Peyer's patch (tissue), 4 donors: ENCODE results near the gene STK32C. TPM values are rescaled to one million over a fixed set of nuclear protein-coding genes. Genes with fewer than 3 reads are reported as not detected.

Experiments used
- DNase-seq, 3 donors: peaks; one replicate each; pipeline ENCODE4 v3.0.0-alpha.2; 2017 to 2019
- H3K27ac ChIP-seq, 4 donors: fragments of 200-600 bp; sonication (generic); one replicate each; pipeline ENCODE4 v1.5.1; 2016 to 2019
- H3K27me3 ChIP-seq, 2 donors: fragments of 200-600 bp; sonication (generic); one replicate each; pipeline ENCODE4 v1.5.1; 2019
- H3K36me3 ChIP-seq, 3 donors: fragments of 200-600 bp; sonication (generic); one replicate each; pipeline ENCODE4 v1.5.1; 2016 to 2019
- H3K4me1 ChIP-seq, 4 donors: fragments of 200-600 bp; sonication (generic); one replicate each; pipeline ENCODE4 v1.5.1; 2016 to 2019
- H3K4me3 ChIP-seq, 4 donors: fragments of 200-600 bp; sonication (generic); 1 replicate in 3 of 4; 2 replicates in 1 of 4; pipeline ENCODE4 v1.5.1; 2016 to 2019; ENCODE audit warnings: mild to moderate bottlenecking in 1 of 4
- H3K9me3 ChIP-seq, 4 donors: fragments of 200-600 bp; sonication (generic); one replicate each; pipeline ENCODE4 v1.5.1; 2016 to 2019; ENCODE audit warnings: mild to moderate bottlenecking in 1 of 4
- POLR2A ChIP-seq, 2 donors: fragments of 450-650 bp; IDR thresholded peaks; one replicate each; pipeline ENCODE4 v1.5.1; 2017; ENCODE audit warnings: antibody characterized with exemption in 2 of 2, mild to moderate bottlenecking in 2 of 2, moderate library complexity in 2 of 2
- total RNA-seq, 4 donors: library from RNA; depleted of rRNA; stranded (reverse); fragments of >200 nt; gene quantifications; one replicate each; pipeline ENCODE4 v1.1.0, GENCODE V29; 2016
- TF ChIP-seq, protein P1 (sequence below), 6 experiments: fragments of 450-650 bp in 4 of 6; fragments of 200-600 bp in 2 of 6; sonication (generic) in 1 of 6; IDR thresholded peaks; one replicate each; pipeline ENCODE4 v1.5.1; 2017 to 2019; ENCODE audit warnings: antibody characterized with exemption in 6 of 6, mild to moderate bottlenecking in 3 of 6, moderate library complexity in 1 of 6

The STK32C gene
- total RNA-seq, 4 donors from 2014 or later: 0.35 to 23.9 (median 4.4) TPM

DNA sequence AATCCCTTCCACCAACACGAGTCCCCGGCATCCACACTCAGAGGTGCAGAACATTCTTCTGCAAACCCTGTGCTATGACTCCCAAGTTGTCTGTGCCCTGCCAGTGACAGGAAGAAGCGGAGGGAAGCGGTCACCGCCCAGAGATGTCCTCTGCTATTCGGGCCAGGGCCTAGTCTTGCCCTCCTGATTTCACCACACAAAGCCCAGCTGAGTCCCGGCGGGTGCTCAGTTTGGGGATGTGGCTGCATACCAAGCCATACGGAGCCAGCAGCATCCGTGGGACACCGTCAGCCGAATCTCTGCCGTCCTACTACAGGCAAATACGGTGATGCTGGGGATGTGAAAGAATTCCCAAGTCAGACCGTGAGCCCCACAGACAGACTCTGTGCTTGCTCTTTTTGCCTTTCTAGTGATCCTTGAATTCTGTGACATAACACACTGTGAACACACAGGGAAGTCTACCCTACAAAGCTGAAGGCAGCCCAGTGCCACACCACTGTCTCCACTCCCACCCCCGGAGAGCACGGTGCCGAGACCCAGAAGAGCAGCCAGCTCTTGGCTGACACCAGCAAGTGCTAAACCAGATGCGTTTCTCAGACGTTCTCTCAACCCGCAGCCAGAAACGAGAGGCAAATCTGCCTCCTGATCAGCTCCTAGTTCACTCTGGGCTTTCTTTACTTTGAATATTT, 2.0 kb downstream of the STK32C start:
- H3K36me3 ChIP-seq: no peaks in the 10 kb centered on the region
- no peak overlapping the region for H3K27ac ChIP-seq
- H3K4me3 ChIP-seq: no peak overlapping the region
- DNase-seq: peak in 1 of 3 donors; percentile 43
- no peaks in the 10 kb centered on the region for H3K27me3 ChIP-seq
- H3K9me3 ChIP-seq: no peaks in the 10 kb centered on the region
- peaks cover 0 to 19% (median 9%) of the 10 kb centered on the region in 4 donors for H3K4me1 ChIP-seq
- no peak for TF ChIP-seq POLR2A (IDR thresholded peaks at IDR 0.05)
- TF ChIP-seq, protein P1, sequence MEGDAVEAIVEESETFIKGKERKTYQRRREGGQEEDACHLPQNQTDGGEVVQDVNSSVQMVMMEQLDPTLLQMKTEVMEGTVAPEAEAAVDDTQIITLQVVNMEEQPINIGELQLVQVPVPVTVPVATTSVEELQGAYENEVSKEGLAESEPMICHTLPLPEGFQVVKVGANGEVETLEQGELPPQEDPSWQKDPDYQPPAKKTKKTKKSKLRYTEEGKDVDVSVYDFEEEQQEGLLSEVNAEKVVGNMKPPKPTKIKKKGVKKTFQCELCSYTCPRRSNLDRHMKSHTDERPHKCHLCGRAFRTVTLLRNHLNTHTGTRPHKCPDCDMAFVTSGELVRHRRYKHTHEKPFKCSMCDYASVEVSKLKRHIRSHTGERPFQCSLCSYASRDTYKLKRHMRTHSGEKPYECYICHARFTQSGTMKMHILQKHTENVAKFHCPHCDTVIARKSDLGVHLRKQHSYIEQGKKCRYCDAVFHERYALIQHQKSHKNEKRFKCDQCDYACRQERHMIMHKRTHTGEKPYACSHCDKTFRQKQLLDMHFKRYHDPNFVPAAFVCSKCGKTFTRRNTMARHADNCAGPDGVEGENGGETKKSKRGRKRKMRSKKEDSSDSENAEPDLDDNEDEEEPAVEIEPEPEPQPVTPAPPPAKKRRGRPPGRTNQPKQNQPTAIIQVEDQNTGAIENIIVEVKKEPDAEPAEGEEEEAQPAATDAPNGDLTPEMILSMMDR (IDR thresholded peaks at IDR 0.05): no peak

DNA sequence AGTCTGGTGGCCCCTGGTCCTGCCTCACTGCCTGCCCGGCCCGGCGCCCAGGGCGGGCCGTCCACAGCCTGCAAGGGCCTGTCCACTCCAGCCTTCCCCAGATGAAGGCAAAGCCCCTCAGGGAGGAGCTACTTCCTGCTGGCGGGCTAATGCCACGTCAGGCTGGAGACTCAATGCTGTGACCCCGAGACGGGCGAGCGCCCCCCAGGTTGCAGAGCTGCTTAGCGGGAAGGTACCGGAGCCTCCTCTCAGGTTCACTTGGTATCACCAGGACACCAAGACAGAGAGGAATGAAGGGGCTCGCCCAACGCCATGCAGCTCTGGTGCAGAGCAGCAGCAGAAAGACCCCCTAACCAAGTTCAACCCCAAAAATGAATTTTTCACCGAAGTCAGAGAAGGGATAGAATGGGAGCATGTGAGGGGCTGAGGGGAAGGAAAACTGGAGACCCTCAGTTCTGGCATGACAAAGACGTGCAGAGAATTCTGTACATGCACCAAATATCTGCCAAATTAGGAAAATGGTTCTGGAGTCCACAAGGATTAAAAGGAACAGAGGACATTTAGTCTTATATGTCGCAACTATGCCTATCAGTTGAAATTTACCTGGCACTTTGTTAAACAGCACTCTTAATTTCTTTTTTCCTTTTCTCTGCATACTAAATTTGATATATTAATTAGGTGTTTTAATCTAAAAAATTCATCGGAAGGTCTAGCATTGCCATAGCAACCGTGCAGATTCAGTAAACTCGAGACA, 2.8 kb downstream of the STK32C start:
- H3K4me3 ChIP-seq: no peak overlapping the region
- peaks cover 0 to 19% (median 9%) of the 10 kb centered on the region in 4 donors for H3K4me1 ChIP-seq
- no peak overlapping the region for H3K27ac ChIP-seq
- peak in 1 of 3 donors; percentile 41 for DNase-seq
- no peaks in the 10 kb centered on the region for H3K36me3 ChIP-seq
- no peaks in the 10 kb centered on the region for H3K9me3 ChIP-seq
- H3K27me3 ChIP-seq: no peaks in the 10 kb centered on the region
- TF ChIP-seq, protein P1 (IDR thresholded peaks at IDR 0.05): no peak
- TF ChIP-seq POLR2A (IDR thresholded peaks at IDR 0.05): no peak

DNA sequence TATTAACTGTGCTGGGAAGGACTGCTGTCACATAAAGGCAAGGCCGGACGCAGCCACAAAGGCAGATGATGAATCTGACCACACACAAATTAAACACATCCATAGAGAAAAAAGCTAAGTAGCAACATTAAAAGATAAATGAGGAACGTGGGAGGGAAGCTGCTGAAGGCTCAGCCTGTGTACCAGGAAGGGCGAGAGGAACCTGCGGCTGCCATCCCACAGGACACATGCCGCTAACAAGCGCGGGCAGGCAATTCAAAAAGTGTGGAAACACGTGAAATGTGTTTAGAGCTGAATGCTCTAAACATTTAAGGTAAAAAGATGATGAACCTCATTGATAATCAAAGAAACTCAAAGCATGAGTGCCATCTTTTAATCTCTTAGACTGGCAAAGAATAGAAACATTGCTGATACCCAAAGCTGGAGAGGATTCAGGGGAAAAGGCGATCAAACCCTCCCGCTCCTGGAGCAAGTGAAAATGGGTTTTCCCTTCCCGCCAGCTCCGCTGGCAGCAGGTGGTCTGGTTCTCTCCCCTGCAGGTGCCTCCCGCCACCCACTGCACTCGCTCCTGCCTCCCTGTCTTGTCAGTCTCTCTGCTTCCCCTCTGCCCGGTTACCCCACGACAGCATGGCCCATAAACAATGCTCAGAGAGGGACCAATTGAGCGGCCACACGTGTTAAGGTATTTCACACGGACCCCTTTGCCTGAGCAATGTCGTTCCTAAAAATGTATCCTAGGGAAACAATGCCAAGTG, 4.2 kb downstream of the STK32C start:
- peak in 2 of 3 donors; percentile 19 to 25 for DNase-seq
- Histone ChIP-seq H3K9me3 (no peaks in the 10 kb centered on the region), H3K4me3 (no peak overlapping the region), H3K27me3 (no peaks in the 10 kb centered on the region), H3K36me3 (no peaks in the 10 kb centered on the region), H3K4me1 (peaks cover 0 to 15% (median 5%) of the 10 kb centered on the region in 4 donors), H3K27ac (no peak overlapping the region)
- TF ChIP-seq, protein P1 (IDR thresholded peaks at IDR 0.05): no peak
- no peak for TF ChIP-seq POLR2A (IDR thresholded peaks at IDR 0.05)

DNA sequence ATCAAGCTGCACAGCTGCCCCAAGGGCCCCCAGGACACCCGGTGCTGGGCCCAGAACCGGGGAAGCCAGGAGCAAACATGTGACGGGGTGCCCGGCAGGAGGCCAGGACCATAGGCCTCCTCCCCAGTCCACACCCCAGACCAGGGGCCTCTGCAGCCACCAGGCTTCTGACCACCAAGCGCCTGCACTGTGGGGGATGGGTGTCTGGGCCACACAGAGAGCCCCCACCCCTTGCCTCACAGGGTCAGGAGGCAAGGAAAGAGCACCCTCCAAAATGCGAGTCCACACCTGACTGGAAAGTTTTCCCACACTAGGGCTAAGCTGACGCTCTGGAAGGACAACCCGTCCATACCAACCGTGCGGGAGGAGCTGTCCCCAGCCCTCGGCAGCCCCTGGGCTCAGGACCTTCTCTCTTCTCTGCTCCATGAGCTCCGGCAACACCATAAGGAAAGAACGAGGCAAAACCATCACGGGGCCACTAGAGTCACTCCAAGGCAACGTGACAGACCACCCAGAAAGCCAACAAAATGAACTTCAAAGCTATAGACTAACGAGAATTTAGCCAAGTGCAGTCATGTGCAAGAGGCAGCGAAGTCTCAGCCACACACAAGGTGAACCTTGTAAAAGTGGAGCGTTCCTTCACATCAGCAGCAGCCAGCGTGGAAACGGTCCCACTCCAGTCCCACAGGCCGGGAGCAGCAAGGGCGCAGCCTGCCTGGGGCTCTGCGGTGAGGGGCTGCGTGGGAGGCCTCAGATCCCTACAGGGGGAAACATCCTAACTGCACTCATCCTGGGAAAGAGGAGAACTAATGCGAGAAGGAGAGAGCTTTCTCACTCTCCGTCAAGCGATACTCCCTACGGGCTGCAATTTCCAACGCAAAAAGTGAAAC, 5.1 kb downstream of the STK32C start:
- no peak for TF ChIP-seq POLR2A (IDR thresholded peaks at IDR 0.05)
- DNase-seq: peak in 2 of 3 donors; percentile 36 to 37
- H3K4me1 ChIP-seq: peaks cover 0 to 9% (median 3%) of the 10 kb centered on the region in 4 donors

DNA sequence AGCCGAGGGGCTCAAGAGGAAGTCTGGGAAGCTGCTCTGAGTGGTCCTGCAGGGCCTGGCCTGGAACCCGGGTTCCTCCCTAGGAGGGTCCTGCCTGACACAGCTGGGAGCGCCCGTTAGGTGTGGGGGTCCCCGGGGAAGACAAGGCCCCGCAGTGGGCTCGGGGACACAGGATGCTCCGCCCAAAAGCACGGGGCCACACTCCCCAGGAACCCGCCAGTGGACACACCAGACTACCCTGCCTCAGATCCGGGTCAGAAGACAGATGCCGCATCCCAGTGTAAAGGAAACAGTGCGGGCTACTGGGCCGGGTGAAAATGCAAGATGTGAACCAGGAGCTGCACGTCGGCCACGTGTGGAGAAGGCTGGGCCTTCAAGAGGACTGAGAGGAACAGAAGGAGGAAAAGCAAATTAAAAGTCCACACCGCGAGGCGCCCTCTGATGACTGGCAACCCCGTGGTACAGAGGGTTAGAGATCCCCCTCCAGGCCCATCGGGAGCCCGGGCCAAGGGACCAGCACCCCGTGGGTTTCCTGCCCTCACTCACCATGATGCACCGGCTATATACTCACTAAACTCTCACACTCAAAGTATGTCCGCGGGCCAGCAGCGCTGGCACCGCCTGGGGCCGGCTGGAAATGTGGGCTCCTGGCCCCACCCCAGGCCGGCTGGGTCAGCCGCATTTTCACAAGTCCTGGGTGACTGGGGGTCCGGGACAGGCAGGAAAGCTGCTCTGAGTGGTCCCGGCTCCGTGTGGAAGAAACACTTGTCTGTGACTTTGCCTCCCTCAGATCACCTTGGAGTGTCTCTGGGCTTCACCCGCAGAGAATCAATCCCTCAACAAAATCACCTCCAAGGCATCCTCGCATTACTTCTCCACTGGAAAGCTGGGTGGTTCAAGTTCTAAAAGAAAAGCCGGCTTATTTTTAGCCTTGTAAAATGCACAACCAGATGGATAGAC, 6.1 kb downstream of the STK32C start:
- H3K9me3 ChIP-seq: no peaks in the 10 kb centered on the region

More for the DNA sequence above, 5.1 kb downstream of the STK32C start:
- Histone ChIP-seq H3K36me3 (no peaks in the 10 kb centered on the region), H3K27me3 (no peaks in the 10 kb centered on the region), H3K27ac (no peak overlapping the region), H3K9me3 (no peaks in the 10 kb centered on the region), H3K4me3 (no peak overlapping the region)

More for the DNA sequence above, 6.1 kb downstream of the STK32C start:
- peak in 2 of 3 donors; percentile 21 to 34 for DNase-seq
- Histone ChIP-seq H3K4me3 (no peak overlapping the region), H3K36me3 (no peaks in the 10 kb centered on the region), H3K27ac (no peak overlapping the region), H3K4me1 (peaks cover 0 to 2% (median under 1%) of the 10 kb centered on the region in 4 donors), H3K27me3 (no peaks in the 10 kb centered on the region)
- TF ChIP-seq POLR2A (IDR thresholded peaks at IDR 0.05): no peak
- TF ChIP-seq, protein P1 (IDR thresholded peaks at IDR 0.05): no peak
